Vagina (tissue), 2 donors: Measurements from ENCODE around the gene SHD.

Source experiments
- CTCF ChIP-seq, 3 experiments: fragments of 450-650 bp in 2 of 3; fragments of 200-600 bp in 1 of 3; sonication (generic) in 1 of 3; IDR thresholded peaks; one replicate each; pipeline ENCODE4 v1.5.1; 2017 to 2019; ENCODE audit warnings: antibody characterized with exemption in 3 of 3, mild to moderate bottlenecking in 2 of 3, moderate library complexity in 2 of 3
- POLR2A ChIP-seq, 2 donors: fragments of 450-650 bp; IDR thresholded peaks; one replicate each; pipeline ENCODE4 v1.6.1; 2017; ENCODE audit warnings: antibody characterized with exemption in 2 of 2, mild to moderate bottlenecking in 2 of 2, moderate library complexity in 2 of 2
- POLR2AphosphoS5 ChIP-seq, 2 donors: sonication (generic); formaldehyde crosslinking; IDR thresholded peaks; one replicate each; pipeline ENCODE4 v1.9.0; 2017; ENCODE audit warnings: antibody characterized with exemption in 2 of 2, mild to moderate bottlenecking in 2 of 2, low read depth in 1 of 2; ENCODE audit not compliant: insufficient read depth in 1 of 2

- TF ChIP-seq CTCF (IDR thresholded peaks at IDR 0.05) (no peak), POLR2AphosphoS5 (IDR thresholded peaks at IDR 0.05; ENCODE audit: insufficient read depth in 1 of 2, low read depth in 1 of 2) (no peak), POLR2A (IDR thresholded peaks at IDR 0.05) (no peak)
Measured at GRCh38 chr19:4320419-4320818, 41.4 kb downstream of the SHD start.
